HepG2 (cell line): ENCODE measurements around the gene ZNF585A. TPM values are rescaled to one million over a fixed set of nuclear protein-coding genes. Genes with fewer than 3 reads are reported as not detected.

Experiments used
- AKAP8 ChIP-seq: sonication (generic); formaldehyde crosslinking; IDR thresholded peaks from 2 replicates; pipeline ENCODE4 v1.5.1; 2020; ENCODE audit warnings: mild to moderate bottlenecking, missing genetic modification reagents
- ARNTL ChIP-seq: sonication (generic); formaldehyde crosslinking; IDR thresholded peaks from 2 replicates; pipeline ENCODE4 v1.4.0; 2020; ENCODE audit warnings: mild to moderate bottlenecking, missing genetic modification reagents
- DNMT3B ChIP-seq: conservative IDR thresholded peaks from 2 replicates; pipeline ENCODE4 v1.6.1; 2016; ENCODE audit warnings: missing biosample characterization, control low read depth
- KDM4B ChIP-seq: sonication (generic); formaldehyde crosslinking; IDR thresholded peaks from 2 replicates; pipeline ENCODE4 v1.4.0; 2020; ENCODE audit warnings: missing genetic modification reagents
- KDM6A ChIP-seq: IDR thresholded peaks from 2 replicates; pipeline ENCODE4 v1.6.1; 2016; ENCODE audit warnings: low read depth
- KLF6 ChIP-seq: IDR thresholded peaks from 2 replicates; pipeline ENCODE4 v1.8.0; 2016; ENCODE audit warnings: missing biosample characterization, missing genetic modification reagents
- MEF2D ChIP-seq: sonication (generic); formaldehyde crosslinking; IDR thresholded peaks from 2 replicates; pipeline ENCODE4 v1.5.1; 2020; ENCODE audit warnings: mild to moderate bottlenecking, missing genetic modification reagents
- REL ChIP-seq: sonication (generic); formaldehyde crosslinking; conservative IDR thresholded peaks from 2 replicates; pipeline ENCODE4 v1.8.0; 2022; ENCODE audit warnings: mild to moderate bottlenecking, missing genetic modification reagents, moderate library complexity
- REPIN1 ChIP-seq: sonication (generic); formaldehyde crosslinking; IDR thresholded peaks from 2 replicates; pipeline ENCODE4 v1.8.0; 2022; ENCODE audit warnings: missing genetic modification reagents, low read depth, mild to moderate bottlenecking, borderline replicate concordance
- TEAD3 ChIP-seq: optimal IDR thresholded peaks from 2 replicates; pipeline ENCODE3; 2016; ENCODE audit warnings: borderline replicate concordance
- TOPORS ChIP-seq: sonication (generic); formaldehyde crosslinking; IDR thresholded peaks from 2 replicates; pipeline ENCODE4 v1.8.0; 2023; ENCODE audit warnings: mild to moderate bottlenecking, missing genetic modification reagents
- ZNF354B ChIP-seq: sonication (generic); formaldehyde crosslinking; IDR thresholded peaks from 2 replicates; pipeline ENCODE4 v1.8.0; 2022; ENCODE audit warnings: mild to moderate bottlenecking, missing genetic modification reagents
- ZNF776 ChIP-seq: sonication (generic); formaldehyde crosslinking; IDR thresholded peaks from 2 replicates; pipeline ENCODE4 v1.4.0; 2020; ENCODE audit warnings: mild to moderate bottlenecking, missing genetic modification reagents
- ZNF782 ChIP-seq: sonication (generic); formaldehyde crosslinking; IDR thresholded peaks from 2 replicates; pipeline ENCODE4 v1.4.0; 2020; ENCODE audit warnings: missing genetic modification reagents, mild to moderate bottlenecking, borderline replicate concordance
- polyA plus RNA-seq, 8 experiments: library from polyadenylated mRNA; depleted of rRNA in 3 of 8; stranded (reverse) in 7 of 8; unstranded in 1 of 8; fragments of >200 nt; fragmentation: Illumina TruSeq in 4 of 8; extraction: Trizol in 4 of 8; gene quantifications; 2 replicates each; pipeline versions ENCODE4 v1.2.1 to v1.2.3, GENCODE V29; 2011 to 2016; ENCODE audit warnings: low read depth in 4 of 8, missing spikeins in 1 of 8, mixed read lengths in 1 of 8; ENCODE audit not compliant: insufficient read depth in 1 of 8
- total RNA-seq, 5 experiments: library from RNA; depleted of rRNA; stranded (reverse); fragments of >200 nt; fragmentation: Illumina TruSeq; extraction: Trizol; gene quantifications; 2 replicates each; pipeline ENCODE4 v1.2.3, GENCODE V29; 2016; ENCODE audit warnings: low read depth in 1 of 5
- TF ChIP-seq, protein P1 (sequence below): sonication (generic); formaldehyde crosslinking; IDR thresholded peaks from 2 replicates; pipeline ENCODE4 v1.4.0; 2020; ENCODE audit warnings: missing genetic modification reagents, borderline replicate concordance
- TF ChIP-seq, protein P2 (sequence below): IDR thresholded peaks from 2 replicates; pipeline ENCODE4 v1.6.1; 2016; ENCODE audit warnings: low read depth
- TF ChIP-seq, protein P3 (sequence below), 2 experiments: sonication (generic) in 1 of 2; formaldehyde crosslinking in 1 of 2; IDR thresholded peaks; 2 replicates each; pipeline versions ENCODE4 v1.4.0 to v1.6.1; 2016 to 2020; ENCODE audit warnings: borderline replicate concordance in 1 of 2, low read depth in 1 of 2, mild to moderate bottlenecking in 1 of 2, missing genetic modification reagents in 1 of 2

ZNF585A gene
- total and polyA plus RNA-seq, 2 of the 13 experiments (the other 11 are each of a cell fraction or from before 2014, with no cell fraction given) = 7.1 to 8.5 TPM

DNA sequence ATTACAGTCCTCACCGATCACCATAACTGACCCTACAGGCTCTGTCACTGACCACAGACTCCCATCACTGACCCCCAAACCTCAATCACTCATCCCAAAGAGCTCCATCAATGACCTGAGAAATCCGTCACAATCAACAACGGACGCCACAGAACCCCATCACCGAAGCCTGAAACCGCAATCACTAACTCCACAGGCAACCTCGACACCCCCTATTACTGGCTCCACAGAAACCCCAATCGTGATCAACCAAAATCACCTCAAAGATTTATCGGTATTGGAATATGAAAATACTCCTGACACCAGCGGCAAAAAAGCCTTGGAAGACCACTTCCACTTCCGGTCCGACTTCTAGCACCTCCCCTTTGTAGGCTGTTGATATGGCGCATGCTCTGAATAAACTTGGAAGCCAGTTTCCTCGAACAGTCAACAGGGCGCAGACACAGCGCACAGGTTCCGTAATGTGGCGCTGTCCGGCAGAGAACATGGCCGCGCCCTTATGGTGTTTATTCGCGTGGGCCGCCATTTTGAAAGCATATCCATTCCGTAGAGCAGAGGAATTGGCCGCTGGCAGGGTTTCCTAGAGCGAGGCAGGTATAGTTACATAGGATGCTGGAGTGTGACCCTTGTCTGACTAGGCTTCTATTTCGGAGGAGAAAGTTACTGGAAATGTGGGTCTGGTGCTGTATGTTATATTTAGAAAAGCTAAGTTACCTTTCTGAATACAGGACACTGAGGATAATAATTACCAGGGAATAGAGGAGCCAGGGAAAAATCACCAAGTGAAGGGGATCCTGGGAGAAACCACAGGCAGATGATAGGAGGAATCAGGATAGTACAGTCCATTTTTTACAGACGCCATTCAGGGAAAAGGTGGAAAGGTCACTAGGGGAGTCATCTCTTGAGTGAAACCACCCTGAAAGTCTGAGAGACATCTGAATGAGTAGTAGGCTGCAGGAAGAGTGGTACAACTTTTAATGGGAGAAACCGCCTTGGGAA lies at the start of gene ZNF585A (continued):
- TF ChIP-seq, protein P1, sequence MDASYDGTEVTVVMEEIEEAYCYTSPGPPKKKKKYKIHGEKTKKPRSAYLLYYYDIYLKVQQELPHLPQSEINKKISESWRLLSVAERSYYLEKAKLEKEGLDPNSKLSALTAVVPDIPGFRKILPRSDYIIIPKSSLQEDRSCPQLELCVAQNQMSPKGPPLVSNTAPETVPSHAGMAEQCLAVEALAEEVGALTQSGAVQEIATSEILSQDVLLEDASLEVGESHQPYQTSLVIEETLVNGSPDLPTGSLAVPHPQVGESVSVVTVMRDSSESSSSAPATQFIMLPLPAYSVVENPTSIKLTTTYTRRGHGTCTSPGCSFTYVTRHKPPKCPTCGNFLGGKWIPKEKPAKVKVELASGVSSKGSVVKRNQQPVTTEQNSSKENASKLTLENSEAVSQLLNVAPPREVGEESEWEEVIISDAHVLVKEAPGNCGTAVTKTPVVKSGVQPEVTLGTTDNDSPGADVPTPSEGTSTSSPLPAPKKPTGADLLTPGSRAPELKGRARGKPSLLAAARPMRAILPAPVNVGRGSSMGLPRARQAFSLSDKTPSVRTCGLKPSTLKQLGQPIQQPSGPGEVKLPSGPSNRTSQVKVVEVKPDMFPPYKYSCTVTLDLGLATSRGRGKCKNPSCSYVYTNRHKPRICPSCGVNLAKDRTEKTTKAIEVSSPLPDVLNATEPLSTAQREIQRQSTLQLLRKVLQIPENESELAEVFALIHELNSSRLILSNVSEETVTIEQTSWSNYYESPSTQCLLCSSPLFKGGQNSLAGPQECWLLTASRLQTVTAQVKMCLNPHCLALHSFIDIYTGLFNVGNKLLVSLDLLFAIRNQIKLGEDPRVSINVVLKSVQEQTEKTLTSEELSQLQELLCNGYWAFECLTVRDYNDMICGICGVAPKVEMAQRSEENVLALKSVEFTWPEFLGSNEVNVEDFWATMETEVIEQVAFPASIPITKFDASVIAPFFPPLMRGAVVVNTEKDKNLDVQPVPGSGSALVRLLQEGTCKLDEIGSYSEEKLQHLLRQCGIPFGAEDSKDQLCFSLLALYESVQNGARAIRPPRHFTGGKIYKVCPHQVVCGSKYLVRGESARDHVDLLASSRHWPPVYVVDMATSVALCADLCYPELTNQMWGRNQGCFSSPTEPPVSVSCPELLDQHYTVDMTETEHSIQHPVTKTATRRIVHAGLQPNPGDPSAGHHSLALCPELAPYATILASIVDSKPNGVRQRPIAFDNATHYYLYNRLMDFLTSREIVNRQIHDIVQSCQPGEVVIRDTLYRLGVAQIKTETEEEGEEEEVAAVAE (CRISPR knock-in tag) = peak; percentile 68; the same call in 1 of the 2 replicates
- TF ChIP-seq ZNF782 (CRISPR knock-in tag) = no peak
- TF ChIP-seq, protein P2, sequence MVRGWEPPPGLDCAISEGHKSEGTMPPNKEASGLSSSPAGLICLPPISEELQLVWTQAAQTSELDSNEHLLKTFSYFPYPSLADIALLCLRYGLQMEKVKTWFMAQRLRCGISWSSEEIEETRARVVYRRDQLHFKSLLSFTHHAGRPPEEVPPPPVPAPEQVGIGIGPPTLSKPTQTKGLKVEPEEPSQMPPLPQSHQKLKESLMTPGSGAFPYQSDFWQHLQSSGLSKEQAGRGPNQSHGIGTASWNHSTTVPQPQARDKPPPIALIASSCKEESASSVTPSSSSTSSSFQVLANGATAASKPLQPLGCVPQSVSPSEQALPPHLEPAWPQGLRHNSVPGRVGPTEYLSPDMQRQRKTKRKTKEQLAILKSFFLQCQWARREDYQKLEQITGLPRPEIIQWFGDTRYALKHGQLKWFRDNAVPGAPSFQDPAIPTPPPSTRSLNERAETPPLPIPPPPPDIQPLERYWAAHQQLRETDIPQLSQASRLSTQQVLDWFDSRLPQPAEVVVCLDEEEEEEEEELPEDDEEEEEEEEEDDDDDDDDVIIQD (CRISPR knock-in tag) = peak; percentile 72; the same call in 1 of the 2 replicates
- TF ChIP-seq REL (CRISPR knock-in tag) = no peak
- TF ChIP-seq KLF6 (CRISPR knock-in tag) = no peak
- TF ChIP-seq, protein P3, sequence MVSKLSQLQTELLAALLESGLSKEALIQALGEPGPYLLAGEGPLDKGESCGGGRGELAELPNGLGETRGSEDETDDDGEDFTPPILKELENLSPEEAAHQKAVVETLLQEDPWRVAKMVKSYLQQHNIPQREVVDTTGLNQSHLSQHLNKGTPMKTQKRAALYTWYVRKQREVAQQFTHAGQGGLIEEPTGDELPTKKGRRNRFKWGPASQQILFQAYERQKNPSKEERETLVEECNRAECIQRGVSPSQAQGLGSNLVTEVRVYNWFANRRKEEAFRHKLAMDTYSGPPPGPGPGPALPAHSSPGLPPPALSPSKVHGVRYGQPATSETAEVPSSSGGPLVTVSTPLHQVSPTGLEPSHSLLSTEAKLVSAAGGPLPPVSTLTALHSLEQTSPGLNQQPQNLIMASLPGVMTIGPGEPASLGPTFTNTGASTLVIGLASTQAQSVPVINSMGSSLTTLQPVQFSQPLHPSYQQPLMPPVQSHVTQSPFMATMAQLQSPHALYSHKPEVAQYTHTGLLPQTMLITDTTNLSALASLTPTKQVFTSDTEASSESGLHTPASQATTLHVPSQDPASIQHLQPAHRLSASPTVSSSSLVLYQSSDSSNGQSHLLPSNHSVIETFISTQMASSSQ (IDR thresholded peaks at IDR 0.05; ENCODE audit: low read depth) = peak; percentile 25; the same call in 1 of the 2 replicates
- TF ChIP-seq, protein P3 (CRISPR knock-in tag; IDR thresholded peaks at IDR 0.05; ENCODE audit: borderline replicate concordance) = peak; percentile 27; the same call in 1 of the 2 replicates
- peak; percentile 78; the same call in 1 of the 2 replicates for TF ChIP-seq REPIN1 (CRISPR knock-in tag)
- 0 out of 2 replicates have a peak, but pooled peaks have one; percentile 18 for TF ChIP-seq DNMT3B (CRISPR knock-in tag)
- TF ChIP-seq AKAP8 (CRISPR knock-in tag) = no peak
- TF ChIP-seq TEAD3 (CRISPR knock-in tag) = no peak
- 0 out of 2 replicates have a peak, but pooled peaks have one; percentile 41 for TF ChIP-seq TOPORS (CRISPR knock-in tag)
- 0 out of 2 replicates have a peak, but pooled peaks have one; percentile 36 for TF ChIP-seq KDM4B (CRISPR knock-in tag)
- TF ChIP-seq MEF2D (CRISPR knock-in tag) = no peak
- TF ChIP-seq ARNTL (CRISPR knock-in tag) = no peak
- 0 out of 2 replicates have a peak, but pooled peaks have one; percentile 23 for TF ChIP-seq ZNF354B (CRISPR knock-in tag)
- no peak for TF ChIP-seq KDM6A (CRISPR knock-in tag)
- TF ChIP-seq ZNF776 = no peak
